ENCODE measurements around the gene RPL22.

RPL22 gene

GRCh38 chr1:6171548-6172124, 27.8 kb downstream of the RPL22 start:
- no peak for DNase-seq

GRCh38 chr1:6170742-6171201, 28.6 kb downstream of the RPL22 start:
- no peak for DNase-seq

- DNase-seq = no peak
Measured at GRCh38 chr1:6170116-6170741, 29.2 kb downstream of the RPL22 start.

- DNase-seq = no peak
Measured at GRCh38 chr1:6168947-6169586, 30.3 kb downstream of the RPL22 start.

- no peak for DNase-seq
Measured at GRCh38 chr1:6167391-6168303, 31.7 kb downstream of the RPL22 start.

- DNase-seq = no peak
Measured at GRCh38 chr1:6166655-6167390, 32.6 kb downstream of the RPL22 start.

- DNase-seq = no peak
Measured at GRCh38 chr1:6166221-6166620, 33.2 kb downstream of the RPL22 start.

GRCh38 chr1:6165441-6165985, 33.9 kb downstream of the RPL22 start:
- DNase-seq = no peak

- DNase-seq = no peak
Measured at GRCh38 chr1:6165027-6165426, 34.4 kb downstream of the RPL22 start.

- peak; percentile 47 for DNase-seq
Measured at GRCh38 chr1:6163973-6164617, 35.3 kb downstream of the RPL22 start.

GRCh38 chr1:6163191-6163972, 36.0 kb downstream of the RPL22 start:
- no peak for DNase-seq

- DNase-seq = no peak
Measured at GRCh38 chr1:6162773-6163172, 36.6 kb downstream of the RPL22 start.

- no peak for DNase-seq
Measured at GRCh38 chr1:6162341-6162740, 37.1 kb downstream of the RPL22 start.

GRCh38 chr1:6158181-6158580, 41.2 kb downstream of the RPL22 start:
- no peak for DNase-seq

- DNase-seq = peak; percentile 83
Measured at GRCh38 chr1:6157528-6158174, 41.7 kb downstream of the RPL22 start.

- DNase-seq = no peak
Measured at GRCh38 chr1:6157132-6157527, 42.3 kb downstream of the RPL22 start.

- no peak for DNase-seq
Measured at GRCh38 chr1:6154525-6155319, 44.7 kb downstream of the RPL22 start.

GRCh38 chr1:6152882-6153281, 46.5 kb downstream of the RPL22 start:
- DNase-seq = no peak

GRCh38 chr1:6152181-6152580, 47.2 kb downstream of the RPL22 start:
- DNase-seq = no peak

Measured in NCI-H526 treated with DMSO at 0.1 percent for 48 hours (cell line).